ENCODE data around the gene AKR1C4.

GRCh38 chr10:5155951-5156350 is 40.7 kb upstream of the AKR1C4 start:
- TF ChIP-seq POLR2AphosphoS5 (IDR thresholded peaks at IDR 0.05; ENCODE audit: low read depth, low read length) (no peak), TAF1 (IDR thresholded peaks at IDR 0.05; ENCODE audit: borderline replicate concordance, insufficient read depth, low read length) (no peak), REST (IDR thresholded peaks at IDR 0.05; ENCODE audit: insufficient read depth in 1 of 2, low read depth in 2 of 2, low read length in 2 of 2) (no peak)
